GM21515 (cell line): Measurements from ENCODE around the gene HDAC6.

Experiments
- ATAC-seq: cut with Tn5 transposase; IDR thresholded peaks from one replicate; pipeline ENCODE4 v1.9.1; 2021; ENCODE audit not compliant: unreplicated experiment

Gene HDAC6

GRCh38 chrX:48801280-48802088, at the start of gene HDAC6:
HDAC6 (plus strand) TSS chrX:48802067; CDS start chrX:48802693, 626 bp downstream.
- ATAC-seq, result peak; percentile 89

GRCh38 chrX:48752498-48752897, 49.4 kb upstream of the HDAC6 start:
- ATAC-seq, result no peak

- no peak for ATAC-seq
Observed at GRCh38 chrX:48753708-48754228, 48.1 kb upstream of the HDAC6 start.

- no peak for ATAC-seq
Observed at GRCh38 chrX:48754238-48754637, 47.6 kb upstream of the HDAC6 start.

- no peak for ATAC-seq
Observed at GRCh38 chrX:48761674-48762471, 40.0 kb upstream of the HDAC6 start, which contains the start of gene GLOD5. GLOD5 (plus strand) TSS chrX:48761747; CDS start chrX:48761791, 44 bp downstream.

- ATAC-seq, result no peak
Observed at GRCh38 chrX:48769230-48769629, 32.6 kb upstream of the HDAC6 start.

- ATAC-seq, result no peak
Observed at GRCh38 chrX:48770296-48770695, 31.6 kb upstream of the HDAC6 start.

- no peak for ATAC-seq
Observed at GRCh38 chrX:48772602-48773001, 29.3 kb upstream of the HDAC6 start.

GRCh38 chrX:48776818-48777439, 24.9 kb upstream of the HDAC6 start:
- no peak for ATAC-seq

GRCh38 chrX:48779399-48779798, 22.5 kb upstream of the HDAC6 start:
- ATAC-seq, result no peak

- ATAC-seq, result no peak
Observed at GRCh38 chrX:48781705-48782104, 20.2 kb upstream of the HDAC6 start.

- ATAC-seq, result no peak
Observed at GRCh38 chrX:48782216-48782615, 19.7 kb upstream of the HDAC6 start.

GRCh38 chrX:48782795-48783194, 19.1 kb upstream of the HDAC6 start:
- ATAC-seq, result no peak

GRCh38 chrX:48784726-48785125, 17.1 kb upstream of the HDAC6 start:
- no peak for ATAC-seq

- ATAC-seq, result no peak
Observed at GRCh38 chrX:48785186-48785539, 16.7 kb upstream of the HDAC6 start.

- ATAC-seq, result no peak
Observed at GRCh38 chrX:48785540-48786214, 16.2 kb upstream of the HDAC6 start.

- ATAC-seq, result no peak
Observed at GRCh38 chrX:48786341-48786800, 15.5 kb upstream of the HDAC6 start, which contains the start of gene GATA1. GATA1 (plus strand) TSS chrX:48786590; CDS start chrX:48791110, 4,520 bp downstream.

GRCh38 chrX:48786825-48787504, 14.9 kb upstream of the HDAC6 start:
- no peak for ATAC-seq

- no peak for ATAC-seq
Observed at GRCh38 chrX:48787505-48788443, 14.1 kb upstream of the HDAC6 start.
